ENCODE data around the gene FILIP1.

The FILIP1 gene

DNA sequence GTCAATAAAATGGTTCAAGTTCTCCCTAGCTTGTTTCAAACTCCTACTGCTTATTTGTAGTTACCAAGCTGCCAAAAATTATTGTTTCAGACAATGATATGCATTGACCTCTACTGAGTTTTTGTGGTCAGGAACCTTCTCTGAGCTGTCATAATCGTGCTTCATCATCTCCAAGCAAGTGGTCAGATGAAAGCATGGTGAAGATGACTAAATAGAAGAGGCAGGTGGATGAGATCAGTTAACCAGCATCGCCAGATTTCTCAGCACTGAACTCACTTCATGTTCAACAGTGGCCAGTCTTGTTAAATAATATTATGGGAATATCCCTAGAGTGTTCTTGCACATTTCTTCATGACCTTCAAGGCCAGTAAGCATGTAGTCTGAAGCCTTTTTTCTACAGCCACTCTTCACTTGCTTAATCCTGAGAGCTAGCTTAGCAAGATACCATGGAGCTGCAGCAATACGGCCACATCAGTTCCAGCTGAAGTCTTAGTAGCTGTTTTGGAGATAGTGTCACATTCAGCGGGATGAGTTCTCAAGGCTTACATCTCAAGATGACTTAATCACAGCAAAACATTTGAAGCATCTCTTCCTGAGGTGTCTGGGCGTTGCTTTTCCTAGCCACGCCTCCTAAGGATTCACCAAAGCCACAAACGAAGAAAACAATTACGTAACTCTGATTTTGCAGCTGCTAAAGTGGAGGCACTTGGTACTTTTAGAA, 107.4 kb downstream of the FILIP1 start:
- TF ChIP-seq, protein P1, sequence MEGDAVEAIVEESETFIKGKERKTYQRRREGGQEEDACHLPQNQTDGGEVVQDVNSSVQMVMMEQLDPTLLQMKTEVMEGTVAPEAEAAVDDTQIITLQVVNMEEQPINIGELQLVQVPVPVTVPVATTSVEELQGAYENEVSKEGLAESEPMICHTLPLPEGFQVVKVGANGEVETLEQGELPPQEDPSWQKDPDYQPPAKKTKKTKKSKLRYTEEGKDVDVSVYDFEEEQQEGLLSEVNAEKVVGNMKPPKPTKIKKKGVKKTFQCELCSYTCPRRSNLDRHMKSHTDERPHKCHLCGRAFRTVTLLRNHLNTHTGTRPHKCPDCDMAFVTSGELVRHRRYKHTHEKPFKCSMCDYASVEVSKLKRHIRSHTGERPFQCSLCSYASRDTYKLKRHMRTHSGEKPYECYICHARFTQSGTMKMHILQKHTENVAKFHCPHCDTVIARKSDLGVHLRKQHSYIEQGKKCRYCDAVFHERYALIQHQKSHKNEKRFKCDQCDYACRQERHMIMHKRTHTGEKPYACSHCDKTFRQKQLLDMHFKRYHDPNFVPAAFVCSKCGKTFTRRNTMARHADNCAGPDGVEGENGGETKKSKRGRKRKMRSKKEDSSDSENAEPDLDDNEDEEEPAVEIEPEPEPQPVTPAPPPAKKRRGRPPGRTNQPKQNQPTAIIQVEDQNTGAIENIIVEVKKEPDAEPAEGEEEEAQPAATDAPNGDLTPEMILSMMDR (IDR thresholded peaks at IDR 0.05; ENCODE audit: insufficient read depth, low read length, poor library complexity, severe bottlenecking): no peak
- no peak for TF ChIP-seq EZH2phosphoT487 (conservative IDR thresholded peaks at IDR 0.05; ENCODE audit: low read length)
- Histone ChIP-seq H3K27me3 (ENCODE audit: low read length) (no peaks in the 10 kb centered on the region), H3K79me2 (ENCODE audit: insufficient read depth, low read length) (no peaks in the 10 kb centered on the region), H3K9me2 (replicated peaks; ENCODE audit: insufficient read depth, low read length) (no peaks in the 10 kb centered on the region), H3K27ac (ENCODE audit: low read depth, low read length) (no peak overlapping the region), H3K4me2 (ENCODE audit: low read depth, low read length, poor library complexity, severe bottlenecking) (no peak overlapping the region), H4K20me1 (ENCODE audit: low read depth, low read length) (no peaks in the 10 kb centered on the region), H3K9ac (ENCODE audit: low read length) (no peak overlapping the region), H3K36me3 (ENCODE audit: low read length) (no peaks in the 10 kb centered on the region), H3F3A (ENCODE audit: insufficient read depth) (no peaks in the 10 kb centered on the region), H3K9me3 (ENCODE audit: insufficient read depth, low read length) (no peaks in the 10 kb centered on the region), H3K4me3 (ENCODE audit: insufficient read depth, low read length, poor library complexity, severe bottlenecking) (no peak overlapping the region), H2AFZ (ENCODE audit: low read depth, low read length, severe bottlenecking) (no peak overlapping the region)

DNA sequence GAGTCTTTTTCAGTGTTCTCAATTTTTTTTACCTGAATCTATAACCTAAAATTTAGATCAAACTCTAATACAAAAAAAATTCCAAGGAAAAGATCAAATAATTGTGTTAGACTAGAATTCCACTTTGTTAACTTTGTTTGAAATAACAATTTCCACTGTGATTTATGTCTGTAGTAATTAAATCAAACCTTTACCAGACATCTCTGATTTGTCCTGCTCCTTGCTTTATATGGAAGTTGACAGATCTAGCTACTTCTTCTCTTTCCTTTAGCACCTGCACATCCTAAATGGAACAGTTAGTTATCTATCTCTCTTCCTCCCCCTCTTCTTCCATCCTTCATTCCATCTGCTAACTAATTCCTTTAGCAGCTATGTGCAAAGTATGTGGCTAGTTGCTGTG, 109.5 kb downstream of the FILIP1 start:
- no peaks in the 10 kb centered on the region for H3K79me2 ChIP-seq (ENCODE audit: insufficient read depth, low read length)
- H3K27me3 ChIP-seq (ENCODE audit: low read length): no peaks in the 10 kb centered on the region
- H3K9me2 ChIP-seq (replicated peaks; ENCODE audit: insufficient read depth, low read length): no peaks in the 10 kb centered on the region
- no peak for TF ChIP-seq EZH2phosphoT487 (conservative IDR thresholded peaks at IDR 0.05; ENCODE audit: low read length)
- TF ChIP-seq, protein P1 (IDR thresholded peaks at IDR 0.05; ENCODE audit: insufficient read depth, low read length, poor library complexity, severe bottlenecking): no peak
- H3F3A ChIP-seq (ENCODE audit: insufficient read depth): no peaks in the 10 kb centered on the region
- no peak overlapping the region for H3K27ac ChIP-seq (ENCODE audit: low read depth, low read length)
- no peaks in the 10 kb centered on the region for H3K36me3 ChIP-seq (ENCODE audit: low read length)
- no peaks in the 10 kb centered on the region for H3K9me3 ChIP-seq (ENCODE audit: insufficient read depth, low read length)
- H3K4me3 ChIP-seq (ENCODE audit: insufficient read depth, low read length, poor library complexity, severe bottlenecking): no peak overlapping the region
- H3K4me2 ChIP-seq (ENCODE audit: low read depth, low read length, poor library complexity, severe bottlenecking): no peak overlapping the region
- no peaks in the 10 kb centered on the region for H4K20me1 ChIP-seq (ENCODE audit: low read depth, low read length)
- no peak overlapping the region for H3K9ac ChIP-seq (ENCODE audit: low read length)
- no peak overlapping the region for H2AFZ ChIP-seq (ENCODE audit: low read depth, low read length, severe bottlenecking)

DNA sequence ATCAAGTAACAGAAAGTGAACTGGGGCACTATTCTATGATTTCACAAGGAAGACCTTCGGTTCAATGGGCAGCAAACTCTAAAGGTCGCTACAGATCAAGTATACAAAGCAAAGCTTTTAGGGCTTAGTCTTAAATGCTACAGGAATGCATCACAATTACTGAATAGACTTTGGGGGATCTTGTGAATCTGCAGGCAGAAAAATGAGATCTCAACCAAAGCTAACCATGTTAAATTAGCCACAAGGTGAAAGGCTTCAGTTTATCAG, 111.0 kb downstream of the FILIP1 start:
- TF ChIP-seq, protein P1 (IDR thresholded peaks at IDR 0.05; ENCODE audit: insufficient read depth, low read length, poor library complexity, severe bottlenecking): no peak
- TF ChIP-seq EZH2phosphoT487 (conservative IDR thresholded peaks at IDR 0.05; ENCODE audit: low read length): no peak
- no peak overlapping the region for H3K4me3 ChIP-seq (ENCODE audit: insufficient read depth, low read length, poor library complexity, severe bottlenecking)
- H3K27me3 ChIP-seq (ENCODE audit: low read length): no peaks in the 10 kb centered on the region
- H3K36me3 ChIP-seq (ENCODE audit: low read length): no peaks in the 10 kb centered on the region
- H4K20me1 ChIP-seq (ENCODE audit: low read depth, low read length): no peaks in the 10 kb centered on the region
- H3K4me2 ChIP-seq (ENCODE audit: low read depth, low read length, poor library complexity, severe bottlenecking): no peak overlapping the region
- no peaks in the 10 kb centered on the region for H3K79me2 ChIP-seq (ENCODE audit: insufficient read depth, low read length)
- H3K27ac ChIP-seq (ENCODE audit: low read depth, low read length): no peak overlapping the region
- H3K9me2 ChIP-seq (replicated peaks; ENCODE audit: insufficient read depth, low read length): no peaks in the 10 kb centered on the region
- H3F3A ChIP-seq (ENCODE audit: insufficient read depth): no peaks in the 10 kb centered on the region
- H2AFZ ChIP-seq (ENCODE audit: low read depth, low read length, severe bottlenecking): no peak overlapping the region
- H3K9ac ChIP-seq (ENCODE audit: low read length): no peak overlapping the region
- no peaks in the 10 kb centered on the region for H3K9me3 ChIP-seq (ENCODE audit: insufficient read depth, low read length)

All from SU-DHL-6 (cell line).